ENCODE results near the gene YRDC.
"Not testable (repeated sequence)": the region's sequence is repeated elsewhere in the genome, so short reads cannot be mapped to it uniquely, and the experiment has no call there.

Gene YRDC

GRCh38 chr1:37782491-37782890 is 25.5 kb downstream of the YRDC start:
- no peaks in the 10 kb centered on the region for H3K27me3 ChIP-seq (ENCODE audit: low read depth, low read length)
- H2AFZ ChIP-seq (ENCODE audit: low read depth, low read length) = no peak overlapping the region
- no peaks in the 10 kb centered on the region for H4K20me1 ChIP-seq (ENCODE audit: insufficient read depth, low read length)
- no peaks in the 10 kb centered on the region for H3K9me3 ChIP-seq (ENCODE audit: insufficient read depth, low read length)
- H3K27ac ChIP-seq (ENCODE audit: low read length) = no peak overlapping the region
- no peaks in the 10 kb centered on the region for H3K79me2 ChIP-seq (ENCODE audit: low read length)
- H3K9ac ChIP-seq (ENCODE audit: low read length) = no peak overlapping the region
- H3K4me1 ChIP-seq (ENCODE audit: low read length) = peaks cover 11% of the 10 kb centered on the region
- H3K4me3 ChIP-seq (ENCODE audit: low read length) = no peak overlapping the region
- TF ChIP-seq EZH2phosphoT487 (IDR thresholded peaks at IDR 0.05; ENCODE audit: low read depth) (no peak), CTCF (IDR thresholded peaks at IDR 0.05; ENCODE audit: low read depth, low read length) (no peak)
- H3K4me2 ChIP-seq (ENCODE audit: low read length) = no peak overlapping the region
- H3K36me3 ChIP-seq (replicated peaks; ENCODE audit: low read depth, low read length) = no peaks in the 10 kb centered on the region

- Histone ChIP-seq H3K79me2 (ENCODE audit: low read length) (no peaks in the 10 kb centered on the region), H3K36me3 (replicated peaks; ENCODE audit: low read depth, low read length) (no peaks in the 10 kb centered on the region), H2AFZ (ENCODE audit: low read depth, low read length) (no peak overlapping the region), H4K20me1 (ENCODE audit: insufficient read depth, low read length) (no peaks in the 10 kb centered on the region), H3K9me3 (ENCODE audit: insufficient read depth, low read length) (no peaks in the 10 kb centered on the region), H3K4me3 (ENCODE audit: low read length) (no peak overlapping the region), H3K9ac (ENCODE audit: low read length) (no peak overlapping the region), H3K27ac (ENCODE audit: low read length) (no peak overlapping the region), H3K27me3 (ENCODE audit: low read depth, low read length) (no peaks in the 10 kb centered on the region), H3K4me2 (ENCODE audit: low read length) (no peak overlapping the region), H3K4me1 (ENCODE audit: low read length) (peaks cover 11% of the 10 kb centered on the region)
- TF ChIP-seq EZH2phosphoT487 (IDR thresholded peaks at IDR 0.05; ENCODE audit: low read depth) (no peak), CTCF (IDR thresholded peaks at IDR 0.05; ENCODE audit: low read depth, low read length) (no peak)
These were observed 29.4 kb downstream of the YRDC start for GRCh38 chr1:37778654-37779053.

- no peak overlapping the region for H3K4me3 ChIP-seq (ENCODE audit: low read length)
- no peaks in the 10 kb centered on the region for H3K79me2 ChIP-seq (ENCODE audit: low read length)
- no peak overlapping the region for H3K4me2 ChIP-seq (ENCODE audit: low read length)
- no peak overlapping the region for H3K9ac ChIP-seq (ENCODE audit: low read length)
- peaks cover 11% of the 10 kb centered on the region for H3K4me1 ChIP-seq (ENCODE audit: low read length)
- H3K36me3 ChIP-seq (replicated peaks; ENCODE audit: low read depth, low read length) = no peaks in the 10 kb centered on the region
- H4K20me1 ChIP-seq (ENCODE audit: insufficient read depth, low read length) = no peaks in the 10 kb centered on the region
- H3K27ac ChIP-seq (ENCODE audit: low read length) = no peak overlapping the region
- H2AFZ ChIP-seq (ENCODE audit: low read depth, low read length) = no peak overlapping the region
- no peaks in the 10 kb centered on the region for H3K9me3 ChIP-seq (ENCODE audit: insufficient read depth, low read length)
- TF ChIP-seq EZH2phosphoT487 (IDR thresholded peaks at IDR 0.05; ENCODE audit: low read depth) (no peak), CTCF (IDR thresholded peaks at IDR 0.05; ENCODE audit: low read depth, low read length) (no peak)
- no peaks in the 10 kb centered on the region for H3K27me3 ChIP-seq (ENCODE audit: low read depth, low read length)
These were observed 31.0 kb downstream of the YRDC start for GRCh38 chr1:37776946-37777516.

GRCh38 chr1:37771440-37771839 is 36.6 kb downstream of the YRDC start:
- H3K9me3 ChIP-seq (ENCODE audit: insufficient read depth, low read length); H3K27ac ChIP-seq (ENCODE audit: low read length); H3K9ac ChIP-seq (ENCODE audit: low read length); H2AFZ ChIP-seq (ENCODE audit: low read depth, low read length); H3K4me1 ChIP-seq (ENCODE audit: low read length); H4K20me1 ChIP-seq (ENCODE audit: insufficient read depth, low read length); H3K36me3 ChIP-seq (replicated peaks; ENCODE audit: low read depth, low read length); H3K79me2 ChIP-seq (ENCODE audit: low read length); H3K4me3 ChIP-seq (ENCODE audit: low read length); H3K4me2 ChIP-seq (ENCODE audit: low read length): not testable (repeated sequence)
- peaks cover 21% of the 10 kb centered on the region for H3K27me3 ChIP-seq (ENCODE audit: low read depth, low read length)

GRCh38 chr1:37767488-37767887 is 40.5 kb downstream of the YRDC start:
- Histone ChIP-seq H2AFZ (ENCODE audit: low read depth, low read length) (no peak overlapping the region), H3K27ac (ENCODE audit: low read length) (no peak overlapping the region), H3K4me1 (ENCODE audit: low read length) (peaks cover 6% of the 10 kb centered on the region), H4K20me1 (ENCODE audit: insufficient read depth, low read length) (no peaks in the 10 kb centered on the region), H3K36me3 (replicated peaks; ENCODE audit: low read depth, low read length) (no peaks in the 10 kb centered on the region), H3K9ac (ENCODE audit: low read length) (no peak overlapping the region), H3K4me2 (ENCODE audit: low read length) (no peak overlapping the region), H3K27me3 (ENCODE audit: low read depth, low read length) (peaks cover 22% of the 10 kb centered on the region), H3K9me3 (ENCODE audit: insufficient read depth, low read length) (no peaks in the 10 kb centered on the region), H3K79me2 (ENCODE audit: low read length) (no peaks in the 10 kb centered on the region), H3K4me3 (ENCODE audit: low read length) (no peak overlapping the region)
- TF ChIP-seq EZH2phosphoT487 (IDR thresholded peaks at IDR 0.05; ENCODE audit: low read depth) = no peak
- no peak for TF ChIP-seq CTCF (IDR thresholded peaks at IDR 0.05; ENCODE audit: low read depth, low read length)

All from OCI-LY3 (cell line).